Hepatic stellate cell (primary cell): Measurements from ENCODE around the gene TIMP1.
A peak's percentile ranks its signal among the peaks of the same experiment; 100 is the strongest.
"Not testable (repeated sequence)": the region's sequence is repeated elsewhere in the genome, so short reads cannot be mapped to it uniquely, and the experiment has no call there.

Experiments used
- DNase-seq: peaks from one replicate; pipeline ENCODE4 v3.0.0; 2011; ENCODE audit warnings: low spot score

Gene TIMP1

DNA sequence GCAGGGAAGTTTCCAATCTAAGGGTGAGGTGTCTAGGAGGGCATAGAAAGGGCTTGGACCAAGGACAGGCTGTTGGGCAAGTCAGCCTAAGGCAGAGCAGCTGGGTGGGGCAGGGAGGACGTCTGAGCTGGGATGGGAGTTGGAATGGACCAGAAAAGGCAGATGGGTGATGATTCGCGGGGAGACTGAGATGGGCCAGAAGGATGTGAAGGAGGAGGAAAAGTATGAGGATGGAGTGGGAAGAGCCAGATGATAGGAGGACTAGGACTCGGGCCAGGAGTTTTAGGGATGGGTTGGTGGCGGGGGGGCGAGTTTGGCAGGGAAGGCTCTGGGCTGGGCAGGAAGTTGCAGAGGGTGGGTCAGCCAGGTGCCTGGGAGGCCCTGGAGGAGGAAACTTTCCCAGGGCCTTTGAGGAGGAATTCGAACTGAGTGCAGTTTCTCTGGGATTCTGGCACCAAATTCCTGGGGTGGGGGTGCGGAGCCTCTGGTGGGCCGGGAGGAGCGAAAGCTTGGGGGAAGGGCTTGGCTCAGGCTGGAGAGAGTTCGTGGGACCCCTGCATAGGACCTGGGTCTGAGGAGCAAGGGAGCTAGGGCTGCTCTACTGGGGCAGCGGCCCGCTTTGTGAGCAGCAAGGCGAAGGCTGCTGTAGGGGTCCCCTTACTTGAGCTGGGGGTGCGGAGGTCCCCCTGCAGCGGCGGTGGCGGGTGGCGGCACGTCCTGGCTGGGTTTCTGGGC is 8.7 kb upstream of the TIMP1 start:
- peak; percentile 69 for DNase-seq

DNA sequence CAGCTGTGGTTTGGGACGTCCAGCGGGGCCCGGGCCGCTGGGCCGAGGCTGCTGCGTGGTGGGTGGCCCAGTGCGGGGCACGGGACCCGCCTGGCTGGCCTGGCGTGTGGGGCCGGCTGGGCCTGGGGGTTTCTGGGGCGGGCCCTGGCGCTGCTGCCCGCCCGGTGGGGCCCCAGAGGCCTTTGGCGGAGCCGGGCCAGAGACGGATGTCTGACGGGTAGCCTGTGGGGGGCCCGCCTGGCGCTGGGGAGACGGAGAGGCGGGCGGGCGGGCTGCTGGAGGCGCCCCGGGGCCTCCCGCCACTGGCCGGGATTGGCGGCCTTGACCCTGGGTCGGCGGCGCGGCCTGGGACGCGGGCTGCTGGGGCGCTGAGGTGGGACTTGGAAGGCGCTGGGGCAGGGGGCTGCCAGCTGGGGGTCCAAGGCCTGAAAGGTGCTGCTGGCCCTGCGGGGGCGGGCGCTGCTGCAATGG is 8.1 kb upstream of the TIMP1 start:
- no peak for DNase-seq

DNA sequence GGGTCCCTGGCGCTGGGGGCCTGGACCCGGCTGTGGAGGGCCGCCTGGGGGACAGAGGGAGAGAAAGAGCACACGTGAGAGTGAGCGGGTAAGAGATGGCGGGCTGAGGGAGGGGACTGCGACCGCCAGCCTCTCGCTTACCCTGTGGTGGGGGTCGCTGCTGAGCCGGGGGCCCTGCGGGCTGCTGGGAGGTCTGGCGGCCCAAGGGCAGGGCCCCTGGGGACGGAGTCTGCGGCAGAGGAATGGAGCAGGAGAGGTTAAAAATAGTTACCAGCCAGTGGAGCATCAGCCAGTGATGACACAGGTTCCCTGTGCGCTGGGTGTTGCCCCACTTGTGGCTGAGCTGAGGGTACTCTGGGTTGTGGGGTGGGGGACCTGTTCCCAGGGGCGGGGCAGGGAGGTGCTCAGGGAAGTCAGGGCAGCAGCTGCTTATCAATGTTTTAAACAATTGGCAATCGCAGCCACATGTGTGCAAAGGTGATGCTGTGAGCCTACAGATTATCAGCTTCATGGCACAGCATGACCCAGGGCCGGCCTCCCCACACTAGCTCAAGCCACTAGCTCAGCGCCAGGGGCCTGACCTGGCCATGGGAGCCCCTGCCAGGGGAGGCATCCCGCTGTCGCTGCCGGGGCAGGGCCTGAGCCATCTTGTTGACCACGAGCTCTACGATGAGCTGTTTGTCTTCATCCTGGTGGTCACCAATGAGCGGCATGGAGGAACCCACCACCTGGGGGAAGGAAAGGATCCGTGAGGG is 7.5 kb upstream of the TIMP1 start:
- DNase-seq: no peak

DNA sequence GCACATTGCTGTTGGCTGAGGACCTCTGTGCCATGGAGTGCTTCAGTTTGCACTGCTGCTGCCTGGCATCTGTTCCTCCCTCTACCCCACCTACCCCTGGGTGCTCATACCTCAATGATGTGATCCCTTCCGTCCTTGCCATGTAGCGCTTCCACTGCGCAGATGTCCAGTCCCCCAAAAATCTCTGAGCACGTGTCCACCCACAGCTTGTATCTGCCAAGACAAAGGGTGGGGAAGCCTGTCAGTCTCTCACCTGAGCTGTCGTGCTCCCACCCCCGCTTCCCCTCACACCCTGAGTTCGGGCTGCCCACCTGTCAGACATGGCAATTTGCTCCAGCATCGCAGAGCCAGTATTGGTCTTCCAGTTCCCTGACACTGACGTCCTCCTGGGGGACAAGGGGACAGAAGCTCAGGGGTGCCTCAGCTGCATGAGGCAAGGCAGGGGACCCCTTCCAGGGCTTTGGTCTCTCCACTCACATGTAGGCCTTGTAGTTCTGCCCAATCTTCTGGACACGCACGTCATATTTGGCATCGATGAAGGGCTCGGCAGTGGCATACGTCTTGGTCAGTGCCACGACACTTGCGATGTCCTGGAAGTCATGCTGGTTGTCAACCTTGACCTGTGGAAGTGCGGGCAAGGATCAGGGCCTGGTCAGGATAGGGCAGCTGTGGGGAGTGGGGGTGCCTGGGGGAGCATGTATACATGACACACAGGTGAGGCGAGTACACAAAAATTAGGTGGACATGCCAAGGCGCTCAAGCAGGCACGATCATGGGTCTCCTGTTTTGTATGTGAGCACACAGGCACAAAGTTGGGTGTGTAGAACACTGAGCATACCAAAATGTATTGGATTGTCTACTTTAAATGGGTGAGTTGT is 6.0 kb upstream of the TIMP1 start:
- no peak for DNase-seq

DNA sequence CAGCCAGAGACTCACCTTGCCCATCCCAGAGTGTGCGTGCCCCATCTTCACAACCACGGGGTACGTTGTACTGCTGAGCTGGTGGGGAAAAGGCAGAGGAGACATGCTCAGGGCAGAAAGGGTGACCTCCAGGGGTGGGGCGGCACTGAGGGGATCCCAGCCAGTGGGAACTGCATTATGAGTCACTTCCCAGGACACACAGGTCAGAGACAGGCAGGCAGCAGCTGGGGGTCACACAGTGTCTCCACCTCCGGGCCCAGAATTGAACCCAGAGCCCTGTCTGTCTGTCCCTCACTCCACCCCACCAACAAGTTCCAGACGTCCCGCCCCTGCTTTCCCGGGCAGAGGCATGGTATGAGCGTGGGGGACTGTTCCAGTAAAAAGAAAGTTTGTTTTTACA is 4.8 kb upstream of the TIMP1 start:
- no peak for DNase-seq

DNA sequence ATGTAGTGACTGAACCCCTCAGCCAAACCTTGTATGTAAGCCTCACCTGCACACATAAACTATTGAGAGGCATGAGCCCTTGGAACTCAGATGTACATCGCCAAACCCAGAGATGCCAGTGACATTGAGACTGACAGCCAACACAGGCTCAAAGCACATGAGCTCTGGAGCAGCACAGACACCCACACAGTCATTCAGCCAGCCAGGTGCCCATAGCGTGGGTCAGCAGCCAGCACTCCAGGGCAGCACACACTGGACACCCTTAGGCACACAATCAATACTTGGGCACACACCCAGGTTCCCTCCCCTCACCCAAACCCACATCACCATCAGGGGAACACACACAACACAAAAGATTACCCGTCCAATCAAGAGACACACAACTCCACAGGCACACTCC is 4.3 kb upstream of the TIMP1 start:
- no peak for DNase-seq

DNA sequence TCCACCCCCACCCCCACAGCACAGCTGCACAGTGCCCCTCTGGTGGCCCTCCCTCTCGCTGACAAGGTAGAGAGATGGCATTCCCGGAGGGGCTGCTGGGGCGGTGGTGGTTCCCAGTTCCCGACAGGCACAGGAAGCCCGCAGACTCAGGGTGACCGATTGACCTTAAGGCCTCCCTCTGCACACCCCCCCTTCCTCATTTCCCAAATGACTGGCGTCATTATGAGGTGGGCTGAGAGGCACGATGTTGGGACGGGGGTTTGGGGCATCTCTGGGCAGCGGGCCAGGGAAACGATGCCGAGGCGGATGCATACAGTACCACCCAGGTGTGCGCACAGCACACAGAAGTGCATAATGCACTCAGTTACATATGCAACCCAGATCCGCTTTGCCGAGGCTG is 3.5 kb upstream of the TIMP1 start:
- DNase-seq: no peak

DNA sequence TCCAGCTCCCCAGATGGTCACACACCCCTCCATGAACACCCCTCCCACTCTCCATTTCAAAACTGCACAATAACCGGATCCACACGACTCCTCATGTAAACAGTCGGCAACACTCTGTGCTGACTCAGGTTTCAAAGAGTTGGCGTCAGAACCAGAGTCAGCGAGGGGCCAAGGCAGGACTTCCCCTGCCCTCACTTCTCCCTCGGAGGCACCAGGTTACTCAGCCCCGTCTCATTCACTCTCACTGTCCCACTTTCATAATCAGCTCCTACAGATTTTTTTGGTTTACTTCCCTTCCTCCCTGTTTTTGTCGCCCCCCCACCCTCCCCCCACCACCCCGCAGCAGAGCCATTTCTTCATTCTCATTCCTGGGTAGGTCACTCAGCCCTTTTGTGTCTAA is 2.7 kb upstream of the TIMP1 start:
- no peak for DNase-seq

DNA sequence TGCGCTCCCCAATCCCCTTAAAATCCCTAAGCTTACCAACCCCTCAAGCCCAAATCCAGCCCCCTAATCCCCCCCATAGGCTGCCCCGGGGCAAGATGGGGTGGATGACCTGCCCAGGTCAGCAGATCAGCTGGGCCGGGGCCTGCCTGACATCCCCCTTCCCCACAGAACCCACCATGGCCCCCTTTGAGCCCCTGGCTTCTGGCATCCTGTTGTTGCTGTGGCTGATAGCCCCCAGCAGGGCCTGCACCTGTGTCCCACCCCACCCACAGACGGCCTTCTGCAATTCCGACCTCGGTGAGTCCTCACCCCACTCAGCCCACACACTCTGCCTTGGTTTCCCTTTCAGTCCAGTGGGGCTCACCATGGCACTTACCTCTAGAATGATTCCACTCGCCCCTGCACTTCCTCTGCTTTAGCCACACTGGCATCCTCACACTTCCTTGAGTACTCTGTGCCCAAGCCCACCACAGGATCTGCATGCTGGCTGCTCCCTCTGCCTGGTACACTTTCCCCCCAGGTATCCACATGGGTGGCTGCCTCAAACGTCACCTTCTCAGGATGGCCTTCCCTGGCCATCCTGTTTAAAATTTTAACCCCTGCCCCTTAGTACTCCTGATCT is 1.1 kb downstream of the TIMP1 start:
- DNase-seq: peak; percentile 3

DNA sequence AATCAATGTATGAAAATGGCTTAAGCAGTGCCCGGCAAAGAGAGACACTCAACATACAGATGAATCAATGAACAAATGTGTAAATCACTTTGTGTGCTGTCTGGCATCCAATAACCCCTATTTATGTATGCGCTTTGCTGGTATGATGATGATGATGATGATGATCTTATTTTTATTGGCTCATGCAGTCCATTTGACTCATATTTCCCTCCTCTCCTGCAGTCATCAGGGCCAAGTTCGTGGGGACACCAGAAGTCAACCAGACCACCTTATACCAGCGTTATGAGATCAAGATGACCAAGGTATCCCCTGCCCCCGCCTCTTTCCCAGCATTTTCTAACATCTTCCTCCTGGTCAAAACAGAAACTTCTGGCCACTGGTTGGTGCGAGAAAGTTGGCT is 2.5 kb downstream of the TIMP1 start:
- DNase-seq: no peak

DNA sequence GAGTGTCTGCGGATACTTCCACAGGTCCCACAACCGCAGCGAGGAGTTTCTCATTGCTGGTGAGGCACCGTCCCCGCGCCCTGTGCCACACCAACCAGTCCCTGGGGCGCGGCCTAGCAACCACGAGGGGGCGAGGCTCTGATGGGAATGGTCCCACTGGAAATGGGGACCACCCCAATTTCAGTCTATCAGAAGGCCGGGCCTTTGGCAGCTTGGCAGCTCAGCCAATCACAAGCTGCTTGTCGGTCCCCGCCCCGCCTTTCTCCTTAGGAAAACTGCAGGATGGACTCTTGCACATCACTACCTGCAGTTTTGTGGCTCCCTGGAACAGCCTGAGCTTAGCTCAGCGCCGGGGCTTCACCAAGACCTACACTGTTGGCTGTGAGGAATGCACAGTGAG is 3.0 kb downstream of the TIMP1 start:
- DNase-seq: no peak

DNA sequence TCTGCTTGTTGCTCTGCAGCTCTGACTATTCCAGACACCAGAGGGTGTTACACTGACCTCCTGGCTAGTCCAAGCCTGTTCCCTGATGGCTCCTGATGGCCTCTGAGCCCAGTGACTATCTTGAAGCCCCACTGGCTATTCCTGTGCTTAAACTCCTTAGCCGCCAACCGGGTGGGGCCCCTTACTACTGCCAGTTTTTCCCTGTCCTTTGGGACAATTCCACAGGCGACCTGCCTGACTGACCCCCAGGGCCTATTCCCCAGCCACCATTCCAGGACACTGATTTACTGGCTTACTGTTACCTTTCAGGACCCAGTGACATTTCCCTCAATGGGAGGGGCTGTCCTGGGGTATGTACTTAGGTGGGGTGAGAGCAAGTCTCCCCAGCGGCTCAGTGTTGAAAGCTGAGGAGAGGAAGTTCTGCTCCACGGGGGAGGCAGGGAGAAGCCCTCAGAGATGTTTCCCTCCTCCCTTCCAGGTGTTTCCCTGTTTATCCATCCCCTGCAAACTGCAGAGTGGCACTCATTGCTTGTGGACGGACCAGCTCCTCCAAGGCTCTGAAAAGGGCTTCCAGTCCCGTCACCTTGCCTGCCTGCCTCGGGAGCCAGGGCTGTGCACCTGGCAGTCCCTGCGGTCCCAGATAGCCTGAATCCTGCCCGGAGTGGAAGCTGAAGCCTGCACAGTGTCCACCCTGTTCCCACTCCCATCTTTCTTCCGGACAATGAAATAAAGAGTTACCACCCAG is 4.0 kb downstream of the TIMP1 start:
- no peak for DNase-seq

DNA sequence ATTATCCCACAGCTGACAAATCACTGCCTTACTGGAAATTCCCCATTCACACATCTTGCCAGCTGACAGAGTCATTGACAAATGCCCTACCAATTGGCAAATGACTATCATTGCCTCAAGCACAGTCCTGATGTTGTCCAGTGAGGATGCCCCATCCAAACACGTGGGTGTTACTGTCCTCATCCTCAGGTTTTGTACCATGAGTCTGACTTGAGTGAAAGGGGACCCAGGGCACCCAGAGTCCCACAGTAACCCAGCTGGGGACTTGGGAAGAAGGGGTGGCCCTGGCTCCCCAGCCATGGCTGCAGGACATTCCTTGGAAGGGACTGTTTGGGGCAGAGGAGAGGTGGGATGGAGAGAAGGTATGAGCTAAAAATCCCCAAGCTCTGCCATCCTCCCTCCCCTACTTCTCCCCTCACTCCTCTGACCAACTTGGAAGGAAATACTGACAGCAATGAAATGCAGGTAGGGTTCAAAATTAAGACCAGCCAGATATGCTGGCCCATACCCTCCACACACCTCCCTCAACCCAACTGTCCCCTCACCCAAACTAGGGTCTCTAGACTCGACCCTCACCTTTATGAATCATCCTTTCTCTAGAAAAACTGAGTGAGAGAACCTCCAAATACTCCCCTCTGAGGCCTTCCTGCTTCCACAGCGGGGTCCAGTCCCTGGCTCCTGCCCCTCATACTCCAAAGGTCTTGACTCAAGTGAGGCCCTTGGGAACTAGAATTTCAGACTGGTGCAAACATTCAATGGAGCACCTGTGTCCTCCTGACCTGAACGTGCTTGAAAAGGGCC is 5.1 kb downstream of the TIMP1 start:
- DNase-seq: no peak

DNA sequence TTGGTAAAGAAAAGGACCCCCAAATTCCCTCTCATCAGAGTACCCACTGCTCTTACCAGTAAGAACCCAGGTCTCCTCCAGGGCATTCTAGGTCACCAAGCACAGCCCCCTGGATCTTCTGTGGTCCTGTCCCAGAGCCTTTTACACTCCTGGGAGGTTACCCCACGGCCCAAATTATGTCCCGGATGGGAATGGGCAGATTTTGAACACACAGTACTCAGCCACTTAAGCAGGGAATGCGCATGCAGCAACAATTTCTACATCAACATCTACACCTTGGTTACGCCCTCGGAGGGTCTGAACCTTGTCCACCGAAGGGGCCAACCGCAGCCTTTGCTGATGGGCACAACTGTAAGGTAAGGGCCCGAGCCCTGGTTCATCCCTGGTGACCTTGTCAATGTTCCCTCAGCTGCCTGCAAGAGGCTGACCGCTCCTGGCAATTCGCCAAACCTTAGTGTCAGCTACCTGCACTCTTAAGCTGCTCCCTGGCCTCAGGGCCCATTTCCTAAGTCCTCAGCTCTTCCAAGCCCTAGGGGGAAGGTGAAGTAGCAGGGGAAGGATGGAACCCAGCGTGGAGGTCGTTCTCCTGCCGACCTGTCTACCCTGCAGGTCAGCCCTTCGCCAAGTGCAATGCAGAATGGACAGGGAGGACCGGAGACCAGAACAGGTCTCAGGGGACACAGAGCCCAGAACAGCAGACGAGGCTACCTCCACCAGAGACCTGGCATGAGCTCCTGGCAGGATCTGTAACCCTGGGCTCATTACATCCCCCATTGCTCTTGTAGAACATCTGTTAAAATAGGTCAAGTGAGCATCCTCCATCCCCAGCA is 5.9 kb downstream of the TIMP1 start:
- no peak for DNase-seq

DNA sequence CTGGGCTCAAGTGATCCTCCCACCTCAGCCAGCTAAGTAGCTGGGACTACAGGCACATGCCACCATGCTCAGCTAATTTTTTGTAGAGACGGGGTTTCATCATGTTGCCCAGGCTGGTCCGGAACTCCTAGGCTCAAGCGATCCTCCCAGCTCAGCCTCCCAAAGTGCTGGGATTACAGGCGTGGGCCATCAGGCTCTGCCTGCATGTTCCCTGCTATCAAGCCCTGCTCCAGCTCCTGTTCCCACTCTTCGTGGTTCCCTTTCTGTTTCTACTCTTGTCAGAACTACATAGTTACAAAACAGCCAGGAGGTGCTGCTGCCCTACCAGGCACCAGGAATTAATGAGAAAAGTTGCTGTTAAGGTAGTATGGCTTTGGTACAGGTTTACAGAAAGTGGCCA is 8.7 kb downstream of the TIMP1 start:
- DNase-seq: no peak

DNA sequence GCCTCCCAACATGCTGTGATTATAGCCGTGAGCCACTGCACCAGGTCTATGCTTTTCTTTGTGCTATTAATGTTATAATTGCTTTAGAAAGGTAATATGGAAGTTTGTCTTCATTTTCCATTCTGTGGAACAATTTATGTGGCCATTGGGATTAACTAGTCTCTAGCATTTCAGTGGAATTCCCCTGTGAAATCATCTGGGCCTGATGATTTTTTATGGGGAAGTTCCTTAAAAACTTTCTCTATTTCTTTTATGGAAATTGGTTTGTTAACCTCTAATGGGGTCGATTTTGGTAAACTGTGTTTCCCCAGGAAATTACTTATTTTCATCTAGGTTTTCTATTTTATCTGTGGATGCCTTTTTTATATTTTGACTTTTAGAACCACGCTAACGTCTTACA is 11.3 kb downstream of the TIMP1 start:
- DNase-seq: no peak

DNA sequence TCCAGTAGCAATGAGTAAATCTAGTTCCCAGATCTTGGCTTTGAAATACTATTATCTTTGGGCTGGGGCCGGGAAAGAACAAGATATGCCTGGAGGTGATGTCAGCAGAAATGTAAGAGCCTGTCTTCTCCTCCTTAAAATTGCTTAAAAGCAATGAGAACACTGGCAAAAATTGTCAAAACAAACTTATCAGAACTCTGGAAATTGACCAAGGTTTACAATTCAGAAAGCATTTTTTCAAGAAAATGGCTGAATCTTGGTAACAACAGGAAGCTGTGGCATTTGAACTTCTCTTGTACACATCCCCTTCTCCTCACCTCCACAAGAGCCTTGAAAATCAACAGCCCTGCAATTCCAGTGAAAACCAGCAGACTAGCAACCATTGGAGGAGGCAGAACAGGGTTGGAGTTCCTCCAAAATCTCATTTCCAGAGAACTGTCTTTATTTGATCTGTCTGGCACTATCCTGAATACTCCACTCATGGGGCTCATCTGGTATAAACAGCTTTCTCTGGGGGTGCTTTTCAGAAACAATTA is 13.5 kb downstream of the TIMP1 start:
- peak; percentile 53 for DNase-seq

DNA sequence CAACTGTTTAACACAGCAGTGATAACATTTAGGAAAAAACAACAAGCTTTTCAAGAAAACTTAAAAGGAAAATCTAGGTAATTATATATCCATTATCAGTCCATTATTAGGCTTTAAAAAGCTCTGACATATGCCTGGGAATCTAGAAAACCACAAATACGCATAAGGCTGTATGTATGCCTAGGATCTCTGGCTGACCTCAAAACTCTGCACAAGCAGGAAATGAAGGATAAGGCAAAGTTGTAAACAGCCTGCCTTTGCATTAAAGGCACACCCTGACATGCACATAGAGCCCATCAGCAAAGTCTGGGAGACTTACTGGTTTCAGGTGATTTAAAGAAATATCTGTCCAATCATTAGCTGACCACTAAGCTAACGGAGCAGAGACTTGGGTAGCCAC is 14.0 kb downstream of the TIMP1 start:
- no peak for DNase-seq

DNA sequence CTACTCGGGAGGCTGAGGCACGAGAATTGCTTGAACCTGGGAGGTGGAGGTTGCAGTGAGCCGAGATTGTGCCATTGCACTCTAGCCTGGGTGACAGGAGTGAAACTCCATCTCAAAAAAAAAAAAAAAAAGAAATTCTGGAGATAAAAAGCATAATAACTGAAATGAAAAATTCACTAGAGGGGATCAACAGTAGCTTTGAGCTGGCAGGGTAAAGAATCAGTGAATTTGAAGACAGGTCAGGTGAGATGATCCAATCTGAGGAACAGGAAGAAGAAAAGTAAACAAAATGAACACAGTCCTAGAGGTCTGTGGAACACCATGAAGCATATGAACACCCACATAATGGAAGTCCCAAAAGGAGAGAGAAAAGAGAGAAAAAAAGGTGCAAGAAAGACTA is 15.0 kb downstream of the TIMP1 start:
- DNase-seq: no peak

DNA sequence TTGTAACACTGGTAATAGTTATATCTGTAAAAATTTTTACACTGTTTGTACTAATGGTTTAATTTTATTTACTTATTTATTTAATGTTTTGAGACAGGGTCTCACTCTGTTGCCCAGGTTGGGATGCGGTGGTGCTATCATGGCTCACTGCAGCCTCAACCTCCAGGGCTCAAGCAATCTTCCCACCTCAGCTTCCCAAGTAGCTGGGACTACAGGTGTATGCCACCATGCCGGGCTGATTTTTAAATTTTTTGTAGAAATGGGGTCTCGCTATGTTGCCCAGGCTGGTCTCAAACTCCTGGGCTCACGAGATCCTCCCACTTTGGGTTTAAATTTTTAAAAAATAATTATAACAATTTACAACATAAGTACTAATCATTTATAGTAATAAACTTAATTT is 20.9 kb downstream of the TIMP1 start:
- DNase-seq: not testable (repeated sequence)
